HepG2 (cell line): ENCODE results near the gene NMNAT3. TPM values are rescaled to one million over a fixed set of nuclear protein-coding genes. Genes with fewer than 3 reads are reported as not detected.

Source experiments
- ATAC-seq: fragments of 200-7000 bp; cut with Tn5 transposase; 3 replicates; pipeline ENCODE4 v1.9.1; 2020; ENCODE audit warnings: mild to moderate bottlenecking, moderate library complexity
- BruUV-seq: library from RNA; stranded (reverse); fragments of 400-500 nt; replicated peaks from 2 replicates; lab custom pipeline; 2021; lab: Mats Ljungman, UMichigan
- CTCF ChIA-PET: fragments of 300-600 bp; formaldehyde crosslinking; extraction: SDS; loops from one replicate; lab custom pipeline; 2021; ENCODE audit warnings: low total read pairs, inconsistent platforms, low intra/inter-chr PET ratio; lab: Yijun Ruan, JAX
- POLR2A ChIA-PET: fragments of 350-600 bp; sonication (Branson Sonifier 250); formaldehyde crosslinking; loops from one replicate; lab custom pipeline; 2020; ENCODE audit warnings: antibody characterized with exemption, inconsistent platforms; lab: Yijun Ruan, JAX
- DNase-seq: peaks from one replicate; pipeline ENCODE4 v3.0.0-alpha.2; 2015; ENCODE audit warnings: low spot score
- FAIRE-seq: peaks from 3 replicates; lab custom pipeline; 2011; peaks lifted over from hg19 to GRCh38; lab: Jason Lieb, UNC
- H2AFZ ChIP-seq: one replicate; pipeline ENCODE4 v1.6.1; 2011; ENCODE audit warnings: low read length, inconsistent platforms
- H3K27ac ChIP-seq: fragments of 300-600 bp; 3 replicates; pipeline ENCODE4 v1.8.0; 2011; ENCODE audit warnings: mixed run types, mild to moderate bottlenecking, mixed read lengths, low read length, inconsistent platforms; ENCODE audit not compliant: insufficient read depth; ENCODE audit errors: extremely low read length
- H3K27me3 ChIP-seq, 2 experiments: fragments of 200-600 bp in 1 of 2; 2 replicates in 1 of 2; 3 replicates in 1 of 2; pipeline versions ENCODE4 v1.6.0 to v1.8.0; 2011; ENCODE audit warnings: low read length in 2 of 2, mild to moderate bottlenecking in 2 of 2, moderate library complexity in 2 of 2, inconsistent platforms in 1 of 2; ENCODE audit not compliant: insufficient read depth in 2 of 2, control insufficient read depth in 1 of 2
- H3K36me3 ChIP-seq, 2 experiments: fragments of 200-600 bp in 1 of 2; replicated peaks in 1 of 2; 2 replicates in 1 of 2; 3 replicates in 1 of 2; pipeline versions ENCODE4 v1.5.1 to v1.8.0; 2011; ENCODE audit warnings: low read length in 2 of 2, inconsistent platforms in 1 of 2; ENCODE audit not compliant: insufficient read depth in 2 of 2, control insufficient read depth in 1 of 2
- H3K4me1 ChIP-seq: 2 replicates; pipeline ENCODE4 v1.5.1; 2012; ENCODE audit warnings: low read length, inconsistent platforms; ENCODE audit not compliant: insufficient read depth
- H3K4me2 ChIP-seq: 2 replicates; pipeline ENCODE4 v1.6.0; 2011; ENCODE audit warnings: low read depth, low read length, inconsistent platforms
- H3K4me3 ChIP-seq, 3 experiments: fragments of 200-600 bp in 1 of 3; sonication (generic), shearing (Covaris generic) in 1 of 3; replicated peaks in 1 of 3; 2 replicates each; pipeline ENCODE4 v1.5.1; 2011 to 2016; ENCODE audit warnings: low read length in 3 of 3, inconsistent platforms in 2 of 3, low read depth in 2 of 3, mild to moderate bottlenecking in 2 of 3, control low read depth in 1 of 3, mixed read lengths in 1 of 3; ENCODE audit not compliant: insufficient read depth in 1 of 3
- H3K79me2 ChIP-seq: one replicate; pipeline ENCODE4 v1.6.1; 2011; ENCODE audit warnings: low read length, inconsistent platforms; ENCODE audit not compliant: insufficient read depth
- H3K9ac ChIP-seq: 2 replicates; pipeline ENCODE4 v1.6.0; 2011; ENCODE audit warnings: mild to moderate bottlenecking, low read depth, low read length, inconsistent platforms; ENCODE audit not compliant: insufficient read depth
- H3K9me3 ChIP-seq: 2 replicates; pipeline ENCODE4 v1.5.1; 2012; ENCODE audit warnings: mild to moderate bottlenecking, low read length
- H4K20me1 ChIP-seq: 2 replicates; pipeline ENCODE4 v1.6.0; 2011; ENCODE audit warnings: inconsistent platforms, mild to moderate bottlenecking, low read length, moderate library complexity; ENCODE audit not compliant: insufficient read depth
- BRCA1 ChIP-seq: sonication (generic); formaldehyde crosslinking; IDR thresholded peaks from 2 replicates; pipeline ENCODE4 v1.4.0; 2020; ENCODE audit warnings: missing genetic modification reagents
- GTF3A ChIP-seq: sonication (generic); formaldehyde crosslinking; conservative IDR thresholded peaks from 2 replicates; pipeline ENCODE4 v1.4.0; 2020; ENCODE audit warnings: mild to moderate bottlenecking, missing genetic modification reagents
- HNRNPLL ChIP-seq: fragments of 200-400 bp; formaldehyde crosslinking; IDR thresholded peaks from 2 replicates; pipeline ENCODE4 v1.6.1; 2017; ENCODE audit warnings: mild to moderate bottlenecking, low read depth, low read length; ENCODE audit not compliant: poor library complexity, severe bottlenecking
- MED13 ChIP-seq: sonication (generic); formaldehyde crosslinking; IDR thresholded peaks from 2 replicates; pipeline ENCODE4 v1.5.0; 2020; ENCODE audit warnings: missing genetic modification reagents
- MIER3 ChIP-seq: IDR thresholded peaks from 2 replicates; pipeline ENCODE4 v1.6.1; 2016; ENCODE audit warnings: missing compliant biosample characterization, borderline replicate concordance
- RFXANK ChIP-seq: IDR thresholded peaks from 2 replicates; pipeline ENCODE4 v1.6.1; 2016
- TBX3 ChIP-seq: fragments of 450-650 bp; IDR thresholded peaks from 2 replicates; pipeline ENCODE4 v1.6.1; 2017; ENCODE audit warnings: antibody characterized with exemption, mild to moderate bottlenecking, inconsistent platforms, borderline replicate concordance
- TEAD3 ChIP-seq: optimal IDR thresholded peaks from 2 replicates; pipeline ENCODE3; 2016; ENCODE audit warnings: borderline replicate concordance
- ZNF317 ChIP-seq: sonication (generic); formaldehyde crosslinking; IDR thresholded peaks from 2 replicates; pipeline ENCODE4 v1.5.0; 2020; ENCODE audit warnings: mild to moderate bottlenecking, missing genetic modification reagents
- ZNF629 ChIP-seq: sonication (generic); formaldehyde crosslinking; conservative IDR thresholded peaks from 2 replicates; pipeline ENCODE4 v1.5.0; 2020; ENCODE audit warnings: missing genetic modification reagents
- ZNF850 ChIP-seq: sonication (generic); formaldehyde crosslinking; conservative IDR thresholded peaks from 2 replicates; pipeline ENCODE4 v1.9.0; 2021; ENCODE audit warnings: mild to moderate bottlenecking, missing genetic modification reagents
- ZSCAN25 ChIP-seq: sonication (generic); formaldehyde crosslinking; IDR thresholded peaks from 2 replicates; pipeline ENCODE4 v1.8.0; 2022; ENCODE audit warnings: mild to moderate bottlenecking, missing genetic modification reagents
- WGBS: methylation state at CpG from one replicate; pipeline ENCODE4 v1.1.6; 2017; ENCODE audit warnings: low lambda C conversion rate; 5-methylcytosine and 5-hydroxymethylcytosine counted together
- in situ Hi-C: cut with HindIII; loops from 2 replicates; pipeline ENCODE4 v1.10.0; 2017; ENCODE audit warnings: low pct_unique_long_range_greater_than_20kb; ENCODE audit not compliant: extremely low pct_ligation_motif_present
- intact Hi-C: fragments of 100-400 bp; cut with micrococcal nuclease; formaldehyde crosslinking; loops from one replicate; pipeline ENCODE4 v1.10.0; 2022; ENCODE audit not compliant: unreplicated experiment
- polyA plus RNA-seq, 8 experiments: library from polyadenylated mRNA; depleted of rRNA in 3 of 8; stranded (reverse) in 7 of 8; unstranded in 1 of 8; fragments of >200 nt; fragmentation: Illumina TruSeq in 4 of 8; extraction: Trizol in 4 of 8; gene quantifications; 2 replicates each; pipeline versions ENCODE4 v1.2.1 to v1.2.3, GENCODE V29; 2011 to 2016; ENCODE audit warnings: low read depth in 4 of 8, missing spikeins in 1 of 8, mixed read lengths in 1 of 8; ENCODE audit not compliant: insufficient read depth in 1 of 8
- total RNA-seq, 5 experiments: library from RNA; depleted of rRNA; stranded (reverse); fragments of >200 nt; fragmentation: Illumina TruSeq; extraction: Trizol; gene quantifications; 2 replicates each; pipeline ENCODE4 v1.2.3, GENCODE V29; 2016; ENCODE audit warnings: low read depth in 1 of 5
- TF ChIP-seq, protein P1 (sequence below): sonication (generic); formaldehyde crosslinking; IDR thresholded peaks from 2 replicates; pipeline ENCODE4 v1.4.0; 2020; ENCODE audit warnings: mild to moderate bottlenecking, missing genetic modification reagents

NMNAT3 gene
- total and polyA plus RNA-seq, 2 of the 13 experiments (the other 11 are each of a cell fraction or from before 2014, with no cell fraction given), result 6.1 to 7.0 TPM

DNA sequence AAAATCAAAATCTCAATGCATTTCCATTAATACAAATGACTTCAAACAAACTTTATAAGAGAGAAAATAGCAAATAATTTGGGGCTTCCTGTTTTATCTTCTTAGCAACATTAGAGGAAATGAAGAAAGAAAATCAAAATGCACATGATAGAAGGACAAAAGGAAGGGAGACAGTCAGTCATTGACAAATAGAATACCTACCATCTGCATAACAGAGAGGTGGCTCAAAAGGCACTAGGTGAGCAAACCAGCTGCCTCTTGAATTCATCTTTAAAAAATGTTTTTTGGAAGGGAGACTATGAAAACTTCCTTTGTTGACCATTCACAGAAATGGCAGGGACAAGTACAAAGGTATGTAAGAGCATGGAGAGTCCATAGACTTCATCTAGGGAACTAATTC, 9.4 kb downstream of the NMNAT3 start:
- Histone ChIP-seq H3K27ac (no peak overlapping the region), H3K27me3 (no peaks in the 10 kb centered on the region), H3K36me3 (no peaks in the 10 kb centered on the region), H3K79me2 (no peaks in the 10 kb centered on the region), H2AFZ (no peak overlapping the region), H4K20me1 (no peaks in the 10 kb centered on the region), H3K4me2 (no peak overlapping the region), H3K9me3 (no peaks in the 10 kb centered on the region), H3K9ac (no peak overlapping the region), H3K4me3 (no peak overlapping the region), H3K4me1 (no peaks in the 10 kb centered on the region)
- CTCF ChIA-PET, result no interaction called here
- DNase-seq (no peak), FAIRE-seq (no peak), ATAC-seq (no peak)
- BruUV-seq, result no TSS peak
- POLR2A ChIA-PET, result no interaction called here
- in situ Hi-C loops, result no loop called here
- TF ChIP-seq ZNF629 (CRISPR knock-in tag) (no peak), ZNF317 (CRISPR knock-in tag) (no peak), HNRNPLL (no peak), TEAD3 (CRISPR knock-in tag) (no peak), TBX3 (no peak)
- TF ChIP-seq, protein P1, sequence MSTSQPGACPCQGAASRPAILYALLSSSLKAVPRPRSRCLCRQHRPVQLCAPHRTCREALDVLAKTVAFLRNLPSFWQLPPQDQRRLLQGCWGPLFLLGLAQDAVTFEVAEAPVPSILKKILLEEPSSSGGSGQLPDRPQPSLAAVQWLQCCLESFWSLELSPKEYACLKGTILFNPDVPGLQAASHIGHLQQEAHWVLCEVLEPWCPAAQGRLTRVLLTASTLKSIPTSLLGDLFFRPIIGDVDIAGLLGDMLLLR, result no peak
- intact Hi-C loops, result no loop called here

DNA sequence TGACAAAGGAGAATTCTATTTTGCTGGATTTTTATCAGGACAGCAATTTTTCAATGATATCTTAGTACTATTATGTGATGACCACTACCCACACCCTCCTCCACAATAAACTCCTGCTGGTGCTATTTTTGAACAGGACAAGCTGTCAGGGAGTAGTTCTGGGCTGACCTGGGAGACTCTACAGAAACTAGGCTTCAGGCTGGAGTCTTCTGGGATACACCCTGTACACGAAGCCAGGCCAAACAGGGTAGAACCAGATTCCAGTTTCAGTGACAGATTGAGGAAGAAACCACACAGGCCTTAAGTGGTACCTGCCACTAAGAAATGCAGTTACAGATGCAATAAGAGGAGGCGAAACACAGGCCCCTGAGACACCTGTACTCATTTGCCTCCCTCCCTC, 12.8 kb downstream of the NMNAT3 start:
- intact Hi-C loops (no loop called here), in situ Hi-C loops (no loop called here)
- H3K9ac ChIP-seq, result no peak overlapping the region
- POLR2A ChIA-PET, result no interaction called here
- no TSS peak for BruUV-seq
- no peaks in the 10 kb centered on the region for H3K27me3 ChIP-seq
- no peaks in the 10 kb centered on the region; a peak in 1 of 5 replicates for H3K36me3 ChIP-seq
- WGBS, result 69% methylated on average over 2 of the region's 2 CpGs
- CTCF ChIA-PET, result no interaction called here
- no peak for ATAC-seq
- no peak overlapping the region for H3K4me2 ChIP-seq
- no peak for DNase-seq
- TF ChIP-seq RFXANK (CRISPR knock-in tag) (no peak), BRCA1 (CRISPR knock-in tag) (no peak), ZSCAN25 (no peak), MED13 (CRISPR knock-in tag) (no peak), GTF3A (no peak), MIER3 (CRISPR knock-in tag) (no peak), ZNF850 (CRISPR knock-in tag) (no peak)
- no peak overlapping the region for H3K4me3 ChIP-seq
- H3K79me2 ChIP-seq, result no peaks in the 10 kb centered on the region
- FAIRE-seq, result no peak
- no peaks in the 10 kb centered on the region for H3K9me3 ChIP-seq
- no peaks in the 10 kb centered on the region for H4K20me1 ChIP-seq
- H3K4me1 ChIP-seq, result no peaks in the 10 kb centered on the region
- no peak overlapping the region for H3K27ac ChIP-seq
- no peak overlapping the region for H2AFZ ChIP-seq
